ENCODE results near the gene PLK3. TPM values are rescaled to one million over a fixed set of nuclear protein-coding genes. Genes with fewer than 3 reads are reported as not detected.
"Not testable (repeated sequence)": the region's sequence is repeated elsewhere in the genome, so short reads cannot be mapped to it uniquely, and the experiment has no call there.

The PLK3 gene
- total and polyA plus RNA-seq, 2 experiments from 2014 or later: 9.5 to 12.4 TPM

DNA sequence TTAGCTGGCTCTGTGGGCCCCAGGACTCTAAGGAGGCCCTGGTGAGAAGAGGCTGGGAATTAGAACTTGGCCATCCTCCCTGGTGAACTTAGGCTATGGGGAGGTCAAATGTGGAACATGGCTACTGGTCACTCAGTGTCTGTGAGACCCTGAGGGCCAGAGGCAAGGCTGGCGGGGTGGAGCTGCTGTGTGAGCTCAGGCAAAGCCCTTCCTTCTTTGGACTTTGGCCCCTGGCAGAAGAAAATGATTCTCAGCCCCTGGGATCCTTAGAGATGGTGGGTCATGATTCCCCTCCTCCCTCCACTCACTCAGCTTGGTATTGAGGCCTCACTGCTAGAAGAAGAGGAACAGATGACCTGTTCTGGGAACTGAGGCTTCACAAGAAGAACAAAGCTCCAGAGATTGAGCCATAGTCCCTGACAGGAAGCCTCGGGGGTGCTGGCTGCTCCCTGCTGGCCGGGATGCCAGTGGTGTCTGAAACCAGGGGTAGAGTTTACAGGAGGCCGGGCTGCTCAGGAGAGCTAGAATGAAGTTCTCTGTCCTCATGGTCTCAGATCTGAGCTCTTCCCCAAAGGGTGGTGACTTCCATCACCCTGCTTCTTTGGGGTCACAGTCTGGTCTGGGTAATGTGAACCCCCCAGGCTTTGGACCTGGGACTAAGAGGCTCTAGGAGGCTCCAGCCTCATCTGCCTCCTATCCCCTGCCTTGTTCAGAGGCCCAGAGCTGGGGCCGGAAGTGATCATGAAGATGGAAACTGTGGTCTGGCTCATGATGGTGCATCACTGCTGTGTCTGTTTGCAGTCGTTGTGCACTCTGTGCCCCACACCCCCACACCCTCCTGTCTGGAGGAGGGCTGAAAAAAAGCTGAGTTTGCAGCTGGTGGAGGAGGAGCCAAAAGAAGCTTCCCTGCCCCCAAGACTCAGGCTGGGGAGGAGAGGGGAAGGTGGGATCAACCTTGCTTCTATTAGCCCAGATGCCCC, 9.1 kb downstream of the PLK3 start:
- Histone ChIP-seq H3K4me1 (ENCODE audit: low read depth) (peaks cover 32% of the 10 kb centered on the region), H3K4me3 (no peak overlapping the region), H3K27ac (peak overlapping the region; percentile 87), H3K9me3 (ENCODE audit: low read depth) (no peaks in the 10 kb centered on the region), H3K36me3 (peaks cover 6% of the 10 kb centered on the region), H3K27me3 (no peaks in the 10 kb centered on the region)
- DNase-seq (ENCODE audit: low read depth in 1 of 2, low spot score in 1 of 2): peak in 1 of 2 donors; percentile 88
- TF ChIP-seq, protein P1, sequence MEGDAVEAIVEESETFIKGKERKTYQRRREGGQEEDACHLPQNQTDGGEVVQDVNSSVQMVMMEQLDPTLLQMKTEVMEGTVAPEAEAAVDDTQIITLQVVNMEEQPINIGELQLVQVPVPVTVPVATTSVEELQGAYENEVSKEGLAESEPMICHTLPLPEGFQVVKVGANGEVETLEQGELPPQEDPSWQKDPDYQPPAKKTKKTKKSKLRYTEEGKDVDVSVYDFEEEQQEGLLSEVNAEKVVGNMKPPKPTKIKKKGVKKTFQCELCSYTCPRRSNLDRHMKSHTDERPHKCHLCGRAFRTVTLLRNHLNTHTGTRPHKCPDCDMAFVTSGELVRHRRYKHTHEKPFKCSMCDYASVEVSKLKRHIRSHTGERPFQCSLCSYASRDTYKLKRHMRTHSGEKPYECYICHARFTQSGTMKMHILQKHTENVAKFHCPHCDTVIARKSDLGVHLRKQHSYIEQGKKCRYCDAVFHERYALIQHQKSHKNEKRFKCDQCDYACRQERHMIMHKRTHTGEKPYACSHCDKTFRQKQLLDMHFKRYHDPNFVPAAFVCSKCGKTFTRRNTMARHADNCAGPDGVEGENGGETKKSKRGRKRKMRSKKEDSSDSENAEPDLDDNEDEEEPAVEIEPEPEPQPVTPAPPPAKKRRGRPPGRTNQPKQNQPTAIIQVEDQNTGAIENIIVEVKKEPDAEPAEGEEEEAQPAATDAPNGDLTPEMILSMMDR (IDR thresholded peaks at IDR 0.05; ENCODE audit: low read depth, low read length): peak; percentile 32

DNA sequence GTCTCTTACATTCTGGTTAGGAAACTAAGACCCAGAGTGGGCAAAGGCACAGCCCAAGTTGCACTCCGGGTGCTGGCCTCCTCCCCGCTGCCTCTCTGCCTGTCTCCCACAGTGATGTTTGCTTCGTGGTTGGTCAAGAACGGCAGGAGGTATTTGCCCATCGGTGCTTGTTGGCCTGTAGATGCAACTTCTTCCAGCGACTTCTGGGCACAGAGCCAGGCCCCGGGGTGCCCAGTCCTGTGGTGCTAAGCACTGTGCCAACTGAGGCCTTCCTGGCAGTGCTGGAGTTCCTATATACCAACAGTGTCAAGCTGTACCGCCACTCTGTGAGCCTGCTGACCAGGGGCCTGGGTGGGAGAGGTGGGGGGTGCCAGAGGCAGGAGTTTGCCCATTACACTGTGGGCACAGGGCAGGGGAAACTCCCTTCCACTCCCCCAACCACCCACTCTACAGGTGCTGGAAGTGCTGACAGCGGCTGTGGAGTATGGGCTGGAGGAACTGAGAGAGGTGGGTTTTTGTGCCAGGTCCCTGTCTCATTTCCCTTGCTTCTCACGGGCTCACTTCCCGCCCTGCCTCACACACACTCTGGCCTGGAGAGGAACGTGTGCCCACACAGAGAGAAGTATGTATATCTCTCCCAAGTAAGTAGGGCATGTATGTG, 10.1 kb downstream of the PLK3 start:
- H3K36me3 ChIP-seq: peaks cover 6% of the 10 kb centered on the region
- H3K27me3 ChIP-seq: no peaks in the 10 kb centered on the region
- no peak overlapping the region for H3K4me3 ChIP-seq
- H3K27ac ChIP-seq: no peak overlapping the region
- TF ChIP-seq, protein P1 (IDR thresholded peaks at IDR 0.05; ENCODE audit: low read depth, low read length): no peak
- H3K4me1 ChIP-seq (ENCODE audit: low read depth): peaks cover 32% of the 10 kb centered on the region
- H3K9me3 ChIP-seq (ENCODE audit: low read depth): no peaks in the 10 kb centered on the region
- DNase-seq (ENCODE audit: low read depth in 1 of 2, low spot score in 1 of 2): peak in 1 of 2 donors; percentile 64

DNA sequence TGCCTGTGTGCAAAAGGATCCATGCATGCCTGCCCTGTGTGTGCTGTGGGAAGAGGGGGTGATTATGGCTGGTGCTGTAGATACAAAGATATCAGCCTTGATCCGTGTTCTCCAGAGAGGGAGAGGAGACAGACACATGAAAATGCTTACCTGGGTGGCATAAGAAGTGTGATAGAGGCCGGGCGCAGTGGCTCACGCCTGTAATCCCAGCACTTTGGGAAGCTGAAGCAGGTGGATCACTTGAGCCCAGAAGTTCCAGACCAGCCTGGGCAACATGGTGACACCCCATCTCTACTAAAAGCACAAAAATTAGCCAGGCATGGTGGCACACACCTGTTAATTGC, 10.6 kb downstream of the PLK3 start:
- H3K27ac ChIP-seq, H3K36me3 ChIP-seq: not testable (repeated sequence)
- peaks cover 32% of the 10 kb centered on the region for H3K4me1 ChIP-seq (ENCODE audit: low read depth)

DNA sequence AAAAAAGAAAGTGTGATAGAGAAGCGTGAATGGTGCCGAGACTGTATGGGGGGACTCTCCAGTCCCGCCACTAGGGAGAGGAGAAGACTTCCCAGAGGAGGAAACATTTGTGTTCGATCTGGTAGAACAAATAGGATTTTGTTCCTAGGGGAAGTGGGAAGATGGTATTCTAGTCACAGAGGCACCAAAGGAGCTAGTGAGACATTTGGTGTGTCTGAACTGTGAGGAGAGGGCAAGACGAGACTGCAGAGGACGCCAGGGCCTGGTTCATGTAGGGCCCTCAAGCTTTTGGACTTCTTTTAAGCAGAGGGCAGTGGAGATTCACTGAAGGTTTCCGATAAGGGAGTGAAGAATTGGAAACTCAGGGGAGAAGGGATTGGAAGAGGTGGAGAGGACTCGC, 11.1 kb downstream of the PLK3 start:
- TF ChIP-seq, protein P1 (IDR thresholded peaks at IDR 0.05; ENCODE audit: low read depth, low read length): no peak
- Histone ChIP-seq H3K27me3 (no peaks in the 10 kb centered on the region), H3K9me3 (ENCODE audit: low read depth) (no peaks in the 10 kb centered on the region), H3K27ac (peak overlapping the region; percentile 53), H3K4me3 (no peak overlapping the region), H3K36me3 (no peaks in the 10 kb centered on the region), H3K4me1 (ENCODE audit: low read depth) (peaks cover 32% of the 10 kb centered on the region)
- DNase-seq (ENCODE audit: low read depth in 1 of 2, low spot score in 1 of 2): no peak

More for the DNA sequence above, 10.6 kb downstream of the PLK3 start:
- not testable (repeated sequence) for H3K9me3 ChIP-seq (ENCODE audit: low read depth); DNase-seq (ENCODE audit: low read depth in 1 of 2, low spot score in 1 of 2); H3K27me3 ChIP-seq; H3K4me3 ChIP-seq

DNA sequence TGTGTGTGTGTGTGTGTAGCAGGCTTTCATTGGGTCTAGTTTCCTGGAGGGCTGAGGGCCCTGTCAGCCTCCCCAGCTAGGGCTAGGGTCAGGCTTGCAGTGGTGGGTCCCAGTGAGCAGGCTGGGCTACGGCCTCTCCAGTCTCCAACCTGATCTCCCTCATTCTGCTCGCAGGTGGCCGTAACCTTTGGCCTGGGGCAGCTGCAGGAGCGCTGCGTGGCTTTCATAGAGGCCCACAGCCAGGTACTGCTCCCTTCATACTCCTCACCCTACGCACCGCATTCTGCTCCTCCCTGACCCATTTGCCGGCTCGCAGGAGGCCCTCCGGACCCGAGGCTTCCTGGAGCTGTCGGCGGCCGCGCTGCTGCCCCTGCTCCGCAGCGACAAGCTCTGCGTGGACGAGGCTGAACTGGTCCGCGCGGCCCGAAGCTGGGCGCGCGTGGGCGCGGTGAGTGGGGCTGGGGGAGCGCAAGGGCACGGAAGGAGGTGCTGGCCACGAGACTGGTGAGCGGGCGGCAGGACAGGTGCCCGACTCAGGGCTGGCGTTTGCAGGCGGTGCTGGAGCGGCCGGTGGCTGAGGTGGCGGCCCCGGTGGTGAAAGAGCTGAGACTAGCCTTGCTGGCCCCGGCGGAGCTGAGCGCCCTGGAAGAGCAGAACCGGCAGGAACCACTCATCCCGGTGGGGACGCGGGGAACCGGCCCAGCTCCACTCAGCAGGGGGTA, 12.8 kb downstream of the PLK3 start:
- H3K36me3 ChIP-seq: no peaks in the 10 kb centered on the region
- H3K27ac ChIP-seq: no peak overlapping the region
- TF ChIP-seq, protein P1 (IDR thresholded peaks at IDR 0.05; ENCODE audit: low read depth, low read length): no peak
- peak overlapping the region; percentile 16 for H3K4me3 ChIP-seq
- DNase-seq (ENCODE audit: low read depth in 1 of 2, low spot score in 1 of 2): no peak
- no peaks in the 10 kb centered on the region for H3K9me3 ChIP-seq (ENCODE audit: low read depth)
- peaks cover 22% of the 10 kb centered on the region for H3K4me1 ChIP-seq (ENCODE audit: low read depth)
- H3K27me3 ChIP-seq: no peaks in the 10 kb centered on the region

DNA sequence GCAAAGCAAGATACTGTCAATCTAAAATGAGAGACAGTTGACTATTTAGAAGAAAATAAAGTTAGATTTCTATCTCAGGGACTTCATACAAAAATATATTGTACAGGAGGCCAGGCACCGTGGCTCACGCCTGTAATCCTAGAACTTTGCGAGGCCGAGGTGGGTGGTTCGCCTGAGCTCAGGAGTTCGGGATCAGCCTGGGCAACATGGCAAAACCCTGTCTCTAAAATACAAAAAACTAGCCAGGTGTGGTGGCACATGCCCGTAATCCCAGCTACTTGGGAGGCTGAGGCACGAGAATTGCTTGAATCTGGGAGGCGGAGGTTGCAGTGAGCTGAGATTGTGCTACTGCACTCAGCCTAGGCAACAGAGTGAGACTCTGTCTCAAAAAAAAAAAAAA, 15.7 kb downstream of the PLK3 start:
- H3K9me3 ChIP-seq (ENCODE audit: low read depth); H3K4me3 ChIP-seq; DNase-seq (ENCODE audit: low read depth in 1 of 2, low spot score in 1 of 2); H3K27ac ChIP-seq; H3K36me3 ChIP-seq; H3K4me1 ChIP-seq (ENCODE audit: low read depth); H3K27me3 ChIP-seq: not testable (repeated sequence)
